OCI-LY1 (cell line): ENCODE results near the gene ADAM12.

Experiments used
- CTCF ChIP-seq: fragments of 200-600 bp; sonication (generic), shearing (Covaris generic); IDR thresholded peaks from 2 replicates; pipeline ENCODE4 v1.5.1; 2017; ENCODE audit warnings: mild to moderate bottlenecking, antibody characterized with exemption, low read length, moderate library complexity, mixed read lengths
- EZH2 ChIP-seq: fragments of 200-600 bp; sonication (generic), shearing (Covaris generic); IDR thresholded peaks from 2 replicates; pipeline ENCODE4 v1.8.0; 2017; ENCODE audit warnings: borderline replicate concordance, mixed run types, mild to moderate bottlenecking, antibody characterized with exemption, low read length, moderate library complexity, mixed read lengths

GRCh38 chr10:126021833-126022500 lies 366.3 kb downstream of the ADAM12 start:
- TF ChIP-seq CTCF (no peak), EZH2 (no peak)
